Motor neuron (in vitro differentiated cells): ENCODE results near the gene FDXR. TPM values are rescaled to one million over a fixed set of nuclear protein-coding genes. Genes with fewer than 3 reads are reported as not detected.
A peak's percentile ranks its signal among the peaks of the same experiment; 100 is the strongest.

Experiments
- ATAC-seq, 8 experiments: fragments of 200-7000 bp; cut with Tn5 transposase; replicated peaks in 6 of 8; 2 replicates each; pipeline ENCODE4 v1.8.0; 2021; ENCODE audit warnings: mild to moderate bottlenecking in 8 of 8, moderate library complexity in 8 of 8
- H3K27ac ChIP-seq, 2 donors: fragments of 250-450 bp; sonication (Bioruptor Pico); 2 replicates each; pipeline ENCODE4 v1.9.0; 2021; ENCODE audit warnings: antibody characterized with exemption in 2 of 2, mild to moderate bottlenecking in 2 of 2, moderate library complexity in 1 of 2
- H3K4me1 ChIP-seq, 2 donors: fragments of 250-450 bp; sonication (Bioruptor Pico); replicated peaks in 1 of 2; 2 replicates each; pipeline ENCODE4 v1.6.1; 2021; ENCODE audit warnings: antibody characterized with exemption in 2 of 2, mild to moderate bottlenecking in 2 of 2, moderate library complexity in 1 of 2
- H3K4me3 ChIP-seq, 5 donors: fragments of 250-450 bp; sonication (Bioruptor Pico); 2 replicates each; pipeline ENCODE4 v1.9.0; 2021; ENCODE audit warnings: antibody characterized with exemption in 5 of 5, mild to moderate bottlenecking in 5 of 5, moderate library complexity in 4 of 5
- WGBS, 10 experiments: fragments of 450-650 bp; shearing (Covaris generic); methylation state at CpG; one replicate each; pipeline ENCODE4 v1.0.0; 2022; 5-methylcytosine and 5-hydroxymethylcytosine counted together
- in situ Hi-C, 9 experiments: fragments of 400-800 bp; cut with MboI; loops; one replicate each; pipeline ENCODE4 v1.15.0; 2021; ENCODE audit warnings: low sequenced_read_pairs in 9 of 9, low pct_unique_long_range_greater_than_20kb in 2 of 9; ENCODE audit not compliant: unreplicated experiment in 9 of 9
- total RNA-seq, 8 experiments: library from RNA; unstranded; fragments of 300-600 nt; gene quantifications; 2 replicates each; pipeline versions ENCODE4 v1.2.3 to v1.2.4, GENCODE V29; 2022

The FDXR gene
- total RNA-seq, 8 experiments from 2014 or later, result 7.7 to 80.4 (median 16.6) TPM

GRCh38 chr17:74816905-74817620 lies 55.7 kb downstream of the FDXR start:
- Histone ChIP-seq H3K27ac (no peak overlapping the region), H3K4me1 (peaks cover 6 to 30% of the 10 kb centered on the region in 2 donors), H3K4me3 (no peak overlapping the region)
- no peak for ATAC-seq
- in situ Hi-C loops, result no loop called here
- WGBS, 10 experiments, result 80 to 100% (median 90%) methylated on average over 2 to 9 of the region's 18 CpGs; no CpG with 5 or more reads in 1 of the 10 experiments

DNA sequence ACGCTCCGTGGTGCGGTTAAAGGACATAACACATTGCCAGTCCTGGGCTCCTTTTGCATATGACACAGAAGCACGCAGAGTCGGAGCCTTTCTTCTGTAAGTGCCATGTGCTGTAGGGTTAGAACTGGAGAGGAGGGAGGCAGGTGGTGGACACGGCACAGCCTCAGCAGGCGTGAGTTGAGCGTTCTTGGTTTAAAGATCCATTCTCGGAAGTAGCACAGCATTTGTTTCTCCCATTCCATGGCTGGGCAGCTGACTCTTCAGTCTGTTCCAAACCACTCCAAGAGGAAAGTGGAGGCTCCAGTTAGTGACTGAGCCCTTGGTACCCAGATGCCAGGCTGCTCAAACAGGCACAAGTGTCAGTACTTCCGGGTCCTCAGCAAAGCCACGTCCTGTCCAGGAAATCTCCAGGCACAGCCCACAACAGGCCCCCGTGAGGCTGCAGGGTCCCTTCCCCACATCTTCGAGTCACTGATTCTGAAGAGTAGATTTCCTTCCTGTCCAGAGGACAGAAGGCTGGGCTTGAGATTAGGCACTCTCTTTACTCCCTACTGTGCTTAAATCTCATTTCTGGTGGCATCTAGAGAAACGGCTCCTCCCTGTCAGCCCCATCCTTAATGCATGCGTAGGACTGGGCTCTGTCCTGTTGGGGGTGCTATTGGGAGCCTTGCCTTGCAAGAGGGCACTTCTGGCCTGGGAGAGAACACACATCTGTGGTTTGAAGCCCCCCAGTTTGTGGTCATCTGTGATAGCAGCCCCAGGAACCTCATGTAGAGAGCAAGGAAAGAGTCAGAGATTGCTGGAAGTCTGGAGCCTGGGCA lies 57.0 kb downstream of the FDXR start:
- Histone ChIP-seq H3K4me3 (no peak overlapping the region), H3K4me1 (peaks cover 0 to 23% of the 10 kb centered on the region in 2 donors), H3K27ac (no peak overlapping the region)
- WGBS, 10 experiments, result 57 to 92% (median 86%) methylated on average over 2 to 6 of the region's 15 CpGs; no CpG with 5 or more reads in 4 of the 10 experiments
- in situ Hi-C loops, result no loop called here
- ATAC-seq, result peak in 2 of 8 experiments; percentile 16 to 27

GRCh38 chr17:74815067-74815466 lies 57.7 kb downstream of the FDXR start:
- Histone ChIP-seq H3K4me3 (no peak overlapping the region), H3K27ac (no peak overlapping the region), H3K4me1 (peaks cover 0 to 23% of the 10 kb centered on the region in 2 donors)
- in situ Hi-C loops, result no loop called here
- 60 to 100% (median 85%) methylated on average over 1 to 7 of the region's 7 CpGs; no CpG with 5 or more reads in 4 of the 10 experiments for WGBS, 10 experiments
- ATAC-seq, result no peak

GRCh38 chr17:74814453-74814852 lies 58.3 kb downstream of the FDXR start:
- in situ Hi-C loops, result no loop called here
- Histone ChIP-seq H3K27ac (no peak overlapping the region), H3K4me3 (no peak overlapping the region), H3K4me1 (peaks cover 0 to 23% of the 10 kb centered on the region in 2 donors)
- ATAC-seq, result no peak
- WGBS, 10 experiments, result 60 to 79% (median 75%) methylated on average over 1 to 4 of the region's 5 CpGs; no CpG with 5 or more reads in 4 of the 10 experiments

Other genes starting within 250 kb of the FDXR start
- gene CD300E, start 249.3 kb downstream of the FDXR start, total RNA-seq, result under 1 TPM in 5 of 8 experiments, not detected in 3; 0.14 to 0.47 (median 0.25) TPM
- gene CD300LF, start 160.1 kb downstream of the FDXR start, total RNA-seq, result under 1 TPM in 1 of 8 experiments, not detected in 7; 0.24 TPM
- 1 to 10 TPM in 1 of 8 experiments, under 1 TPM in 7; 0.14 to 1.2 (median 0.43) TPM for gene RAB37, start 135.7 kb downstream of the FDXR start, total RNA-seq
- gene NHERF1, start 124.4 kb downstream of the FDXR start, total RNA-seq, result 10 to 100 TPM in 4 of 8 experiments, 1 to 10 TPM in 4; 2.9 to 35.4 (median 12.9) TPM
- 10 to 100 TPM; 41.6 to 97.1 (median 46.2) TPM for gene NAT9, start 96.6 kb downstream of the FDXR start, total RNA-seq
- 1 to 10 TPM in 1 of 8 experiments, under 1 TPM in 7; 0.15 to 1.0 (median 0.30) TPM for gene GRIN2C, start 13.1 kb downstream of the FDXR start, total RNA-seq
- gene FADS6, start 20.6 kb upstream of the FDXR start, total RNA-seq, result under 1 TPM in 6 of 8 experiments, not detected in 2; 0.11 to 0.85 (median 0.25) TPM
- under 1 TPM in 6 of 8 experiments, not detected in 2; 0.11 to 0.76 (median 0.20) TPM for gene USH1G, start 50.3 kb upstream of the FDXR start, total RNA-seq
- under 1 TPM in 3 of 8 experiments, not detected in 5; 0.15 to 0.71 (median 0.21) TPM for gene OTOP2, start 51.3 kb upstream of the FDXR start, total RNA-seq
- gene OTOP3, start 62.9 kb upstream of the FDXR start, total RNA-seq, result under 1 TPM in 3 of 8 experiments, not detected in 5; 0.10 to 0.38 (median 0.11) TPM
- gene HID1, start 99.8 kb upstream of the FDXR start, total RNA-seq, result 10 to 100 TPM in 5 of 8 experiments, 1 to 10 TPM in 2, under 1 TPM in 1; 0.36 to 16.8 (median 12.3) TPM
- 10 to 100 TPM in 6 of 8 experiments, 1 to 10 TPM in 2; 8.1 to 18.0 (median 13.6) TPM for gene CDR2L, start 114.6 kb upstream of the FDXR start, total RNA-seq
- gene MRPL58, start 139.7 kb upstream of the FDXR start, total RNA-seq, result 10 to 100 TPM; 27.6 to 52.5 (median 34.8) TPM
- 100 to 1,000 TPM; 282 to 662 (median 376) TPM for gene ATP5PD, start 174.0 kb upstream of the FDXR start, total RNA-seq
- 10 to 100 TPM; 13.2 to 41.6 (median 30.6) TPM for gene KCTD2, start 174.2 kb upstream of the FDXR start, total RNA-seq
- 10 to 100 TPM in 2 of 8 experiments, 1 to 10 TPM in 1, under 1 TPM in 2, not detected in 3; 0.09 to 16.6 (median 5.0) TPM for gene SLC16A5, start 215.0 kb upstream of the FDXR start, total RNA-seq
- 10 to 100 TPM in 2 of 8 experiments, 1 to 10 TPM in 6; 3.7 to 11.3 (median 6.1) TPM for gene ARMC7, start 237.0 kb upstream of the FDXR start, total RNA-seq